OCI-LY1 (cell line): ENCODE measurements around the gene STK32B.

Experiments
- CTCF ChIP-seq: fragments of 200-600 bp; sonication (generic), shearing (Covaris generic); IDR thresholded peaks from 2 replicates; pipeline ENCODE4 v1.5.1; 2017; ENCODE audit warnings: mild to moderate bottlenecking, antibody characterized with exemption, low read length, moderate library complexity, mixed read lengths
- EZH2 ChIP-seq: fragments of 200-600 bp; sonication (generic), shearing (Covaris generic); IDR thresholded peaks from 2 replicates; pipeline ENCODE4 v1.8.0; 2017; ENCODE audit warnings: borderline replicate concordance, mixed run types, mild to moderate bottlenecking, antibody characterized with exemption, low read length, moderate library complexity, mixed read lengths

DNA sequence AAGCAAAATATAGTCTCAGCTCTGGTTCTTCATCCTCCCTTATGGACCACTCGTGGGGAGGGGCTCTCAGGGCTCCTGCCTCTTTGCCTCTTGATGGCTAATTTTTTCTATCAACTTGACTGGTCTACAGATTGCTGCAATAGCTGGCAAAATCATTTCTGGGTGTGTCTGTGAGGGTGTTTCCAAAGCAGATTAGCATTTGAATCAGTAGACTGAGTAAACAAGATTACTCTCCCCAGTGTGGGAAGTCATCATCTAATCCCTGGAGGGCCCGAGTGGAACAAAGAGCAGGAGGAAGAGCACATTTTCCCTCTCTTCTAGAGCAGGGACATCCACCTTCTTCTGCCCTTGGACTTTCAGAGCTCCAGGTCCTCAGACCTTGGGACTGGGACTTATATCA lies 153.5 kb downstream of the STK32B start:
- TF ChIP-seq CTCF = no peak
- no peak for TF ChIP-seq EZH2
